ENCODE results near the gene KIAA1549.
A peak's percentile ranks its signal among the peaks of the same experiment; 100 is the strongest.

Gene KIAA1549

GRCh38 chr7:138957753-138958390 is 23.3 kb downstream of the KIAA1549 start:
- TF ChIP-seq ZNF140 (tag by site-specific recombination; IDR thresholded peaks at IDR 0.05) (no peak), ZEB2 (tag by site-specific recombination; IDR thresholded peaks at IDR 0.05) (no peak), ZNF24 (tag by site-specific recombination; IDR thresholded peaks at IDR 0.05) (no peak), ZNF580 (tag by site-specific recombination; IDR thresholded peaks at IDR 0.05) (no peak), SETDB1 (IDR thresholded peaks at IDR 0.05; ENCODE audit: insufficient read length, low read length) (no peak), ZNF704 (tag by site-specific recombination; IDR thresholded peaks at IDR 0.05) (no peak), ZNF174 (tag by site-specific recombination; IDR thresholded peaks at IDR 0.05) (no peak), ZNF112 (tag by site-specific recombination; IDR thresholded peaks at IDR 0.05) (no peak), IKZF3 (tag by site-specific recombination; IDR thresholded peaks at IDR 0.05) (no peak), GLI2 (tag by site-specific recombination; IDR thresholded peaks at IDR 0.05; ENCODE audit: borderline replicate concordance, low read depth) (no peak), ZBTB7A (tag by site-specific recombination; IDR thresholded peaks at IDR 0.05; ENCODE audit: low read depth) (no peak), SCRT2 (tag by site-specific recombination; IDR thresholded peaks at IDR 0.05) (no peak), ZSCAN23 (tag by site-specific recombination; IDR thresholded peaks at IDR 0.05) (no peak)
- CTCF ChIA-PET: interaction anchor here (1.1 kb wide), 1 partner anchor 14 kb away, joined by 4 read pairs; no protein-coding TSS in a partner anchor

GRCh38 chr7:138957217-138957616 is 24.0 kb downstream of the KIAA1549 start:
- no peak overlapping the region for H3K4me3 ChIP-seq (ENCODE audit: low read depth, low read length)
- no peak for TF ChIP-seq BCL11A (tag by site-specific recombination; IDR thresholded peaks at IDR 0.05; ENCODE audit: low read depth)
- no peak for TF ChIP-seq KLF16 (tag by site-specific recombination; IDR thresholded peaks at IDR 0.05)
- TF ChIP-seq ZNF521 (tag by site-specific recombination; IDR thresholded peaks at IDR 0.05): no peak
- TF ChIP-seq ZNF48 (tag by site-specific recombination; IDR thresholded peaks at IDR 0.05): no peak
- no peaks in the 10 kb centered on the region for H3K36me3 ChIP-seq (ENCODE audit: control insufficient read depth in 2 of 2, insufficient read depth in 1 of 2, low read length in 2 of 2)
- no peaks in the 10 kb centered on the region for H3K9me3 ChIP-seq (ENCODE audit: control insufficient read depth, insufficient read depth, low read depth, low read length)
- H3K4me1 ChIP-seq (ENCODE audit: control insufficient read depth, insufficient read depth, low read length): 0 out of 2 replicates have a peak, but pooled peaks cover 4% of the 10 kb centered on the region
- POLR2A ChIA-PET: no interaction called here
- H3K27ac ChIP-seq (ENCODE audit: extremely low read depth, low read depth, low read length): no peak overlapping the region
- CTCF ChIA-PET: no interaction called here

More at GRCh38 chr7:138957753-138958390, 23.3 kb downstream of the KIAA1549 start:
- 0 out of 2 replicates have a peak, but pooled peaks cover 4% of the 10 kb centered on the region for H3K4me1 ChIP-seq (ENCODE audit: control insufficient read depth, insufficient read depth, low read length)
- no peak overlapping the region for H3K27ac ChIP-seq (ENCODE audit: extremely low read depth, low read depth, low read length)
- no peaks in the 10 kb centered on the region for H3K9me3 ChIP-seq (ENCODE audit: control insufficient read depth, insufficient read depth, low read depth, low read length)
- H3K36me3 ChIP-seq (ENCODE audit: control insufficient read depth in 2 of 2, insufficient read depth in 1 of 2, low read length in 2 of 2): no peaks in the 10 kb centered on the region
- H3K4me3 ChIP-seq (ENCODE audit: low read depth, low read length): no peak overlapping the region
- POLR2A ChIA-PET: no interaction called here

GRCh38 chr7:138954545-138955475 is 26.4 kb downstream of the KIAA1549 start:
- no peaks in the 10 kb centered on the region for H3K9me3 ChIP-seq (ENCODE audit: control insufficient read depth, insufficient read depth, low read depth, low read length)
- TF ChIP-seq SALL2 (tag by site-specific recombination; IDR thresholded peaks at IDR 0.05; ENCODE audit: borderline replicate concordance) (no peak), REST (tag by site-specific recombination; IDR thresholded peaks at IDR 0.05) (0 out of 2 replicates have a peak, but pooled peaks have one; percentile 12)
- peaks cover 7% of the 10 kb centered on the region; the same call in 1 of the 2 replicates for H3K4me1 ChIP-seq (ENCODE audit: control insufficient read depth, insufficient read depth, low read length)
- no peak overlapping the region for H3K4me3 ChIP-seq (ENCODE audit: low read depth, low read length)
- H3K36me3 ChIP-seq (ENCODE audit: control insufficient read depth in 2 of 2, insufficient read depth in 1 of 2, low read length in 2 of 2): no peaks in the 10 kb centered on the region
- POLR2A ChIA-PET: no interaction called here
- CTCF ChIA-PET: no interaction called here
- H3K27ac ChIP-seq (ENCODE audit: extremely low read depth, low read depth, low read length): no peak overlapping the region
